GM21526 (cell line): ENCODE measurements around the gene CCL4.

ENCODE experiments used
- ATAC-seq: cut with Tn5 transposase; IDR thresholded peaks from one replicate; pipeline ENCODE4 v1.9.1; 2021; ENCODE audit warnings: moderate library complexity; ENCODE audit not compliant: unreplicated experiment, low FRiP score

The CCL4 gene

DNA sequence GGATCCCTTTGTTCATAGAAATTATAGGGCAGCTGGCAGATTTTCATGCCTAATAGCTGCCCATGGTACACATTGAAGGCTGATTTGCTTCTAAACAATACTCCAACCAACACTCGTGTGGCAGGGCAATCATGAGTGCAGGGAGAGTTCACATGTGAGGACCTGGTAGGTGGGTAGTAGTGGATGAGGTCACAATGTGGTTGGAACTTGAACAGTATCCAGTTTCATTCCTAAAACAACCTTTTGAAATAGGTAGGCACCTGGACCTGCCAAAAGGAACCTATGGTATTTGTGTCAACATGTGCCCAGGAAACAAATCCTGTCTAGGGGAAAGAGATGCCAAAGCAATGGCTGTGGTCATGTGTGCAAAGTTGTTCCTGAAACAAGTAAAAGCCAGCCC lies 32.8 kb downstream of the CCL4 start:
- no peak for ATAC-seq

DNA sequence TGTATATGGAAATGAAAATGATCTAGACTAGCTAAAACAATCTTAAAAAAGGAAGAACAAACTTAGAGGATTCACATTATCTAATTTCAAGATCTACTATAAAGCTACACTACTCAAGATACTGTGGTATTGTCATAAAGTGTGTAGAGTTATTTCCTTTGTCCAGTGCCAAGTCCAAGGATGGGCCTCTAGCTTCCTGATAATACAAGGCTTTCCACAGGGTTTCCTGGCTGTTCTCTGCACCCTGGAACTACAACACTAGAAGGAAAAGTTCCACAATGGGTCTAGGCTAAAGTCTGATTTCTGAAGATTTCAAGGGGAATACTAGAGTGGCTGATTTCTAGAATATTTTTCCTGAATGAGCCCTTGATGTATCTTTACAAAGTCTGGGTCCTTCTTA lies 38.6 kb downstream of the CCL4 start:
- no peak for ATAC-seq

DNA sequence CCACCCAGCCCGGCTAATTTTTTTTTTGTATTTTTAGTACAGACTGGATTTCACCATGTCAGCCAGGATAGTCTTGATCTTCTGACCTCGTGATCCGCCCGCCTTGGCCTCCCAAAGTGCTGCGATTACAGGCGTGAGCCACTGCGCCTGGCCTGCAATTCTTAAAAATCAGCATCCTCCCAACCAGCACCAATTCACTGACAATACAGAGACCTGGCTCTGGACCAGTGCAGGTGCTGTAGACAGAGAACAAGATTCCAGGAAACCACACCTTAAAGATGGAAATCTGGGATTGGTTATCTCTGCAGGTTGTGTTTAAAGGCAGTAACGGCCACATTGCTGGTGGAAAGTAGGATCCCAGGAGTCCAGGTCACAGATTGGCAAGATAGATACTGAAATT lies 39.2 kb downstream of the CCL4 start:
- ATAC-seq, result no peak

DNA sequence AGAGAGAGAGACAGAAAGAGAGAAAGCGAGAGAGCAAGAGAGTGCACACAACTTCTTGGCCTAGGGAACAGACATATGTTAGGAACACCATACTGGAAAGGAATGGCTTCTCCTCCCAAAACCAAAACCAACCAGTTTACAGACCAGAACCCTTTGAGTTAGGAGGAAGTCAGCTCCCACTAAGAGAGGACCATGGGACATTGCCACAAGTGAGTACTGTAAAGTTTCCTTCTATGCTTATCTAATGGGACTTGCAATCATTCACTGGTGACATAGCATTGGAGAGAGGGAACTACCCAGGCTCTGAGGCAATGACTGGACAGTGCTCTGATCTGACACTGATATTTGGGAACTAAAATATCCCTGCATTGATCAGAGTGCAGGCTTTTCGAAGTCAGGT lies 40.4 kb downstream of the CCL4 start:
- ATAC-seq, result no peak

DNA sequence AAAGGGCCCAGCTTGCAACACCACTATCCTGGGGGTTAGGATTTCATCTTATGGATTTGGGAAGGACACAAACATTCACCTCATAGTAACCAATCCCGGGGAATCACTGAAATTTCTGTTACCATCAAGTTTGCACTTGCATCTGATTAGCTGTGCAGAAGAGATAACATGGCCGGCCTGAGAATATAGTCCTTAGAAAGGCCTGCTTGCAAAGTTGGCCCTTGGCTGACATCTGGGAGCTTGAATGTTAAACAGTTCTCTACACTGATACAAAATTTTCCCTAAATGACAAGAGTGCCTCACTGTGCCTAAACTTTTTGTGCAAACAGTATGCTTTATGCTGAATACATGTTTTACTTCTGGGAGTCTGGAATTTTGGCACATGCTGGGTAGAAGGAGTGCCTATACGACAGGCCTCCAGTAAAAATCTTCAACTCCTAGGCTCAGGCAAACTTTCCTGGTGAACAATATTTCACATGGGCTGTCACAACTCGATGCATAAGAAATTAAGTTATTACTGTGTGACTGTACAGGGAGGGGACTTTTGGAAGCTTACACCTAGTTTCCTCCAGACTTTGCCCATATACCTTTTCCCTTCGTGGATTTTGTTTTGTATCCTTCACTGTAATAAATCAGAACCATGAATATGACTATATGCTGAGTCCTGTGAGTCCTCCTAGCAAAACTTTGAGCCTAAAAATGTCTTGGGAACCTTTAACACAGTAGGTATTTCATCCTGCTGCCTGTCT lies 41.5 kb downstream of the CCL4 start:
- ATAC-seq, result no peak

DNA sequence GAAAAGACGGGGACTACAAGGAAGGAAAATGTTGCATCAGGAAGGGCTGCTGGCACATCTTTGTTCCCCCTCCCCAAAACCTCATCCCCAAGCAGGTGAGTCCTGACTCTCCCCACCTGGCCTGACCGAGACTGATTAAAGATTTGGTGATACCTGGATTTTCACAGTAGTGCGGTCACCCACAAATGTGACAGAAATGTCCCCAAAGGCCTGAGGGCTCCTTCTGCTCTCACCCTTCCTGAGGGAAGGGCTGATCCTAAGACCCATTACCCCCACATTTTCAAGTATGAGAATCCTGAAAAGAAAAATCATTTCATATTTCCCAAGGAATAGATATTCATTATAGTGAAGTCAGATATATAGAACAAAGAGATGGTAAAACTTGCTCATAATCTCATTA lies 44.0 kb downstream of the CCL4 start:
- no peak for ATAC-seq

DNA sequence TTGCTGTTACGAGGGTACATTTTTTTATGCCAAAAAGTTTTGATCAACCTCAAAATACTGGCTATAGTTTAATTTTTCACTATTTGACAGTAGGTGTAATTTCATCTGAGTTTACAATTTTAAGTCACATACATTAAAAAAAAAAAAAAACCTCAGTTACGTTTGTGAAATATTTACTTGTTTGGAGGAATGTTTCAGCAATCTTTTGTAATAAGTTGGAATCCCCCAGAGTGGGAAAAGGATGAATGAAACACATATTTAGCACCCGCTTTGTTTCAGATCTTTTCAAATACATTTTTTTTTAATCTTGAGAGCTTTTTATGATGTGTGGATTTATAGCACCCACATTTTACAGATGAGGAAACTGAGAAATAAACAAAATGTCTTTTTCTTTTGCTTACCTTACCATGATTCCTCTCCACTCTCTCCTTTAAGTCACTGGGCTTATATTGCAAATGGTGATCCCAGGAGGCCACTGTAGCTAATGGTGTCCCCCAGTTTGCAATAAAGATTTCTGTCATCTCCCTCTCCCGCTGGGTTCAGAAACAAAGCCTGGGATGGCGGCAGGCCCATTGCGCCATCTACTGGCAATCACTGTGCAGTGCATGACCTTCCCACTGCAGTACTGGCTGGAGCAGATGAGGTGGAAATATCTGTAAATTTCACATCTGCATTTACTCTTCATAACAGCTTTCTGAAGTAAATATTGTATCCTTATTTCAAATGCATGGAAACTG lies 45.1 kb downstream of the CCL4 start:
- ATAC-seq, result no peak

DNA sequence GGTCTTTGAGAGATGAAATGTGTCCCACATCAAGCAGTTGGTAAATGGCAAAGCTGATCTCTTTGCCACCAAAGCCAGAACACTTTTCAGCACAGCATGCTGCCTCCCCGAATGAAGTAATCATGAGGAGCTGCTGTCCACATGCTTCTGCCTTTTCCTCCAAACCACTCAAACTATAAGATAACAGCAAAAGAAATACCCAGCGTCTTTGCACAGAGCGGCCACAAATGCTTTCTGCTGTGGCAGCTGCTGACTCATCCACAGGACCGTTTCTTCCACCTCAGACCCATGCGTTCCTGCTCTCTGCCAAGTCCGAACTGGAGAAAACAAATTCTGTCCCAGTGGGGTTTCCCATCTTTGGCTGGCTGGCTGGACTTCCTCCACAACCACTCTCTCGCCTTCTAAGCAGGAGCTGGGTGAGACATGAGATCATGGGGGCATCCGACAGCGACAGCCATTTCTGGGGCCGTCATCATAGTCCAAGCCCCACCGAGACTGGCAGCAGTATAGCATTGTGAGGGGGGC lies 45.7 kb downstream of the CCL4 start:
- no peak for ATAC-seq

DNA sequence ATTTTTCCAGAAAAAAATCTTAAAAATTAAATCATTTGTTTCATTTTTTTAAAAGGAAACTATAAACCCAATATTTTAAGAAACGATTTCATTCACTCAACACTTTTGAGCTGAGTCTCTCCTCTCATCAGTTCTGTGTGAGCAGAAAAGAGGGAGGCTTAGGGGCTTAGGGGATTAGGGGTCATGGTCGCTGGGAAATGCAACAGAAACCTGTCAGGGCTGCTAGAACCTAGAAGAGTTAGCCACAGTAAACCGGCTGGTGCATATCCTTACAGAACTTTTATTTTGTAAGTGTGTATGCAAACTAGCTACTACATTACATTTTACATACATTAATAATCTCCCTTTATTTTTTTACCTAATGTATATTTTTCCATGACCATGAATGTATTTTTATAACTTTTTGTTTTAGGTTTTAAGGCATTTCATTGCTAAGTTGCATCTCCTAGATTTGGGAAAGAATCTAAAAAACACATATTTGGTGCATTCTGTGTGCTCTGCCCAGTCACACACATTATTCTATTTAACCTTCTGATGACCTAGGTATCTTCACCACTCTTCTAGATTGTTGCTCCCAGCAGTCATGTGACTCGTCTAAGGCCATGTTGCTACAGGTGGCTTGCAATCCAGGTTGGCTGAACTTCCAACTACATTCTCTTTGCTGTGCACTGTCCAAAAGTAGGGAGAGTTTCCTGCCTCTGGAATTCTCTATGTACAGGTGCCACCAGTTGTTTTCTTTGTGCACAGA lies 48.4 kb downstream of the CCL4 start:
- no peak for ATAC-seq

DNA sequence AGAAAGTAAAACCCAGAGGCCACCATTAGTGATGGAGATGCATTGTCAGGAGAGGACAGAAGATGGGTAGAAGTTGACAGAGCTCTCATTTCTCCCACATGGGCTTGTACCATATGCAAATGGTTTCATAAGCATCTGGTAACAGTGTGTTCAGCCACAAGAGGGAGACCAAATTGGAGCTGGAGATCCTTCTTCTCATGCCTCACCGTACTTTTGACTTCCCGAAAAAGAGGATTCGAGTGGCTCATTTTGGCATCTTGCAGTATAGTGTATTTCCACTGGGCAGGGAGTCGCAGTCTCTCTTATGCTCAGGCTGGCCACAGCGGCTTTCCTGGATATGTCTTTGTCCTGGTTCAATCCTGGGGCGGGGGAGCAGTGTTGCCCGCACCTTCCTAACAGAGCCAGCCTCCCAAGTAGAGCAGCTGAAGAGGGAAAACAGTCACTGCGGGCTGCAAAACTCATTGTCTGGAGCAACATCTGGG lies 49.1 kb downstream of the CCL4 start:
- ATAC-seq, result no peak

DNA sequence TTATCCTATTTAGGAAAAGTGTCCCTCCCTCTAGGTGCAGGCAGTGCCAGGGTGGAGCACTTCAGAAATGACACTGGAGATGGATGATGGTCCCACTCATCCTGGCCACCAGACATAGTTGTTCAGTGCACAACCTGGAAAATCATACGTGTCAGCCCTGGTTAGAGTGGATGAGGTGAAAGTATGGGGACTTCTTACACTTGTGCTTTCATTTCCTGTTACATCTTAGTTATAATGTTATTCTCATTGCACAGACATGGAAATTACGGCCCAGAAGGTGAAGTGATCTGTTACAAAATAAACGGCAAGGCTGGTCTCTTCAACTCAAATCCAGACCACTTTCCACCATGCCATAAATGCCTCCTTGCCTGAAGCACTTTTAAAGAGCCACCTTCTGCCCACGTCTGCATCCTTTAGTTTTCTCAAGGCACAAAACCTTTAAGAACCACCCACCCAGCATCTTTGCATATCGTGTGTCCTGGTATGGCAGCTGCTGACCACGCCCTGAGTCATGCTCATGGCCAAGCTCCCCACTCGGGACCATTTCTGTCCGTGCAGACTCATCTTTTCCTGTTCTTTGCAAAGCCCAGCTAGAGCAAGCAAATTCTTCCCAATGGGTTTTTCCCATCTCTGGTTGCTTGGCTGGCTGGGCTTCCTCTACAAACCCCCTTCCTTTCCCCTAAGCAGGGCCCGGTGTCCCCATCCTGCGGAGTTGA lies 50.4 kb downstream of the CCL4 start:
- ATAC-seq, result no peak
